Measurements from ENCODE around the gene DMGDH.

DNA sequence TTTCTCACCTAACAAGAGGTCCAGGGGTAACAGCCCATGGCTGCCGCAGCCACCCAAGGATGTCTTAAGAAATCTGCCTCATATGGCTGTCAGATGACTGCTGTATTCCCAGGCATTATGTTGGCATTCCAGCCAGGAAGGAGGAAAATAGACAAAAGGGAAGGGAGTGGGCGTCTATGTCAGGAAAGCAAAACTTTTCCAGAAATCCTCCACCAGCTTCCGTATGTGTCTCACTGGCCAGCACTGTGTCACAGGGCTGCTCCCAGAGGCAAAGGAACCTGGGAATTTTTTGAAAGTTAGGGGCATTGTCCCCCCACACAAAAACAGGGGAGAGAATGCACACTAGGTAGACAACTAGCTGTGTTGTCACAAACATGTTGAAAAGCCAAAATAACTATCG lies 7.3 kb upstream of the DMGDH start:
- TF ChIP-seq, protein P1, sequence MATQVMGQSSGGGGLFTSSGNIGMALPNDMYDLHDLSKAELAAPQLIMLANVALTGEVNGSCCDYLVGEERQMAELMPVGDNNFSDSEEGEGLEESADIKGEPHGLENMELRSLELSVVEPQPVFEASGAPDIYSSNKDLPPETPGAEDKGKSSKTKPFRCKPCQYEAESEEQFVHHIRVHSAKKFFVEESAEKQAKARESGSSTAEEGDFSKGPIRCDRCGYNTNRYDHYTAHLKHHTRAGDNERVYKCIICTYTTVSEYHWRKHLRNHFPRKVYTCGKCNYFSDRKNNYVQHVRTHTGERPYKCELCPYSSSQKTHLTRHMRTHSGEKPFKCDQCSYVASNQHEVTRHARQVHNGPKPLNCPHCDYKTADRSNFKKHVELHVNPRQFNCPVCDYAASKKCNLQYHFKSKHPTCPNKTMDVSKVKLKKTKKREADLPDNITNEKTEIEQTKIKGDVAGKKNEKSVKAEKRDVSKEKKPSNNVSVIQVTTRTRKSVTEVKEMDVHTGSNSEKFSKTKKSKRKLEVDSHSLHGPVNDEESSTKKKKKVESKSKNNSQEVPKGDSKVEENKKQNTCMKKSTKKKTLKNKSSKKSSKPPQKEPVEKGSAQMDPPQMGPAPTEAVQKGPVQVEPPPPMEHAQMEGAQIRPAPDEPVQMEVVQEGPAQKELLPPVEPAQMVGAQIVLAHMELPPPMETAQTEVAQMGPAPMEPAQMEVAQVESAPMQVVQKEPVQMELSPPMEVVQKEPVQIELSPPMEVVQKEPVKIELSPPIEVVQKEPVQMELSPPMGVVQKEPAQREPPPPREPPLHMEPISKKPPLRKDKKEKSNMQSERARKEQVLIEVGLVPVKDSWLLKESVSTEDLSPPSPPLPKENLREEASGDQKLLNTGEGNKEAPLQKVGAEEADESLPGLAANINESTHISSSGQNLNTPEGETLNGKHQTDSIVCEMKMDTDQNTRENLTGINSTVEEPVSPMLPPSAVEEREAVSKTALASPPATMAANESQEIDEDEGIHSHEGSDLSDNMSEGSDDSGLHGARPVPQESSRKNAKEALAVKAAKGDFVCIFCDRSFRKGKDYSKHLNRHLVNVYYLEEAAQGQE (IDR thresholded peaks at IDR 0.05): no peak
- TF ChIP-seq, protein P2, sequence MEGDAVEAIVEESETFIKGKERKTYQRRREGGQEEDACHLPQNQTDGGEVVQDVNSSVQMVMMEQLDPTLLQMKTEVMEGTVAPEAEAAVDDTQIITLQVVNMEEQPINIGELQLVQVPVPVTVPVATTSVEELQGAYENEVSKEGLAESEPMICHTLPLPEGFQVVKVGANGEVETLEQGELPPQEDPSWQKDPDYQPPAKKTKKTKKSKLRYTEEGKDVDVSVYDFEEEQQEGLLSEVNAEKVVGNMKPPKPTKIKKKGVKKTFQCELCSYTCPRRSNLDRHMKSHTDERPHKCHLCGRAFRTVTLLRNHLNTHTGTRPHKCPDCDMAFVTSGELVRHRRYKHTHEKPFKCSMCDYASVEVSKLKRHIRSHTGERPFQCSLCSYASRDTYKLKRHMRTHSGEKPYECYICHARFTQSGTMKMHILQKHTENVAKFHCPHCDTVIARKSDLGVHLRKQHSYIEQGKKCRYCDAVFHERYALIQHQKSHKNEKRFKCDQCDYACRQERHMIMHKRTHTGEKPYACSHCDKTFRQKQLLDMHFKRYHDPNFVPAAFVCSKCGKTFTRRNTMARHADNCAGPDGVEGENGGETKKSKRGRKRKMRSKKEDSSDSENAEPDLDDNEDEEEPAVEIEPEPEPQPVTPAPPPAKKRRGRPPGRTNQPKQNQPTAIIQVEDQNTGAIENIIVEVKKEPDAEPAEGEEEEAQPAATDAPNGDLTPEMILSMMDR (IDR thresholded peaks at IDR 0.05; ENCODE audit: low read depth, low read length, missing input control): no peak
- TF ChIP-seq FOXA2 (IDR thresholded peaks at IDR 0.05): no peak
